H1 (cell line): Measurements from ENCODE around the gene AHSP.

Source experiments
- CEBPB ChIP-seq: IDR thresholded peaks from 2 replicates; pipeline ENCODE4 v1.6.1; 2012; ENCODE audit warnings: low read depth, low read length
- CHD1 ChIP-seq: IDR thresholded peaks from 2 replicates; pipeline ENCODE4 v1.6.1; 2012; ENCODE audit warnings: low read depth, low read length, improper control_type of control experiment
- CTCF ChIP-seq, 3 experiments: IDR thresholded peaks; 1 replicate in 2 of 3; 2 replicates in 1 of 3; pipeline versions ENCODE4 v1.5.1 to v1.6.1; 2011; ENCODE audit warnings: low read length in 3 of 3, mild to moderate bottlenecking in 3 of 3, inconsistent platforms in 2 of 3, low read depth in 1 of 3, moderate library complexity in 1 of 3; ENCODE audit not compliant: insufficient read depth in 1 of 3; ENCODE audit errors: control extremely low read depth in 1 of 3
- EP300 ChIP-seq, 2 experiments: IDR thresholded peaks; 1 replicate in 1 of 2; 2 replicates in 1 of 2; pipeline ENCODE4 v1.6.1; 2011 to 2012; ENCODE audit warnings: low read depth in 2 of 2, low read length in 2 of 2, mild to moderate bottlenecking in 2 of 2, borderline replicate concordance in 1 of 2, inconsistent platforms in 1 of 2, moderate library complexity in 1 of 2
- POLR2A ChIP-seq, 2 experiments: IDR thresholded peaks; 1 replicate in 1 of 2; 2 replicates in 1 of 2; pipeline ENCODE4 v1.6.1; 2011; ENCODE audit warnings: low read depth in 2 of 2, low read length in 2 of 2, mild to moderate bottlenecking in 2 of 2; ENCODE audit errors: control extremely low read depth in 1 of 2
- RFX5 ChIP-seq: IDR thresholded peaks from 2 replicates; pipeline ENCODE4 v1.6.1; 2011; ENCODE audit warnings: low read depth, low read length, improper control_type of control experiment, borderline replicate concordance
- USF2 ChIP-seq: IDR thresholded peaks from 2 replicates; pipeline ENCODE4 v1.6.1; 2011; ENCODE audit warnings: low read length, improper control_type of control experiment
- ZNF274 ChIP-seq: IDR thresholded peaks from 2 replicates; pipeline ENCODE4 v1.7.0; 2012; ENCODE audit warnings: low read length, borderline replicate concordance; ENCODE audit errors: extremely low read depth

- TF ChIP-seq ZNF274 (no peak), CTCF (IDR thresholded peaks at IDR 0.05; ENCODE audit: control extremely low read depth in 1 of 3, insufficient read depth in 1 of 3, low read depth in 1 of 3, low read length in 3 of 3) (no peak), CHD1 (no peak), RFX5 (no peak), EP300 (IDR thresholded peaks at IDR 0.05; ENCODE audit: borderline replicate concordance in 1 of 2, low read depth in 2 of 2, low read length in 2 of 2) (no peak), CEBPB (no peak), USF2 (no peak), POLR2A (IDR thresholded peaks at IDR 0.05; ENCODE audit: control extremely low read depth in 1 of 2, low read depth in 2 of 2, low read length in 2 of 2) (no peak)
Measured at GRCh38 chr16:31529108-31529936, 1.6 kb downstream of the AHSP start.
